Left ventricle myocardium inferior (tissue), 1 donor: ENCODE data around the gene HSPA1B. TPM values are rescaled to one million over a fixed set of nuclear protein-coding genes. Genes with fewer than 3 reads are reported as not detected.

Experiments
- DNase-seq: peaks from one replicate; pipeline ENCODE4 v3.0.0-alpha.2; 2020
- H3K27ac ChIP-seq: fragments of 200-600 bp; replicated peaks from 2 replicates; pipeline ENCODE4 v1.8.0; 2021
- H3K27me3 ChIP-seq: fragments of 200-600 bp; 2 replicates; pipeline ENCODE4 v1.8.0; 2021; ENCODE audit warnings: low read depth
- H3K36me3 ChIP-seq: fragments of 200-600 bp; 2 replicates; pipeline ENCODE4 v1.8.0; 2021
- H3K4me1 ChIP-seq: fragments of 200-600 bp; 2 replicates; pipeline ENCODE4 v1.8.0; 2021
- H3K4me3 ChIP-seq: fragments of 200-600 bp; 2 replicates; pipeline ENCODE4 v1.8.0; 2021; ENCODE audit warnings: mild to moderate bottlenecking, moderate library complexity
- H3K9me3 ChIP-seq: fragments of 200-600 bp; replicated peaks from 2 replicates; pipeline ENCODE4 v1.8.0; 2021
- CTCF ChIP-seq: fragments of 200-600 bp; IDR thresholded peaks from 2 replicates; pipeline ENCODE4 v1.8.0; 2021; ENCODE audit warnings: antibody characterized with exemption, mild to moderate bottlenecking, borderline replicate concordance
- intact Hi-C: fragments of 100-400 bp; cut with micrococcal nuclease; formaldehyde crosslinking; loops from one replicate; pipeline ENCODE4 v1.11.0; 2022
- total RNA-seq: library from RNA; stranded (reverse); fragmentation: NEBNext Ultra II Directional; extraction: Animal tissue kit (Norgen Biotek cat#: 25700); gene quantifications from one replicate; pipeline ENCODE4 v1.2.1, GENCODE V29; 2021
- donor health status: DM: no; HTN: yes; CAD: no; lungs with severe emphysema.

HSPA1B gene
- total RNA-seq, 1 donor from 2014 or later = 184 TPM

DNA sequence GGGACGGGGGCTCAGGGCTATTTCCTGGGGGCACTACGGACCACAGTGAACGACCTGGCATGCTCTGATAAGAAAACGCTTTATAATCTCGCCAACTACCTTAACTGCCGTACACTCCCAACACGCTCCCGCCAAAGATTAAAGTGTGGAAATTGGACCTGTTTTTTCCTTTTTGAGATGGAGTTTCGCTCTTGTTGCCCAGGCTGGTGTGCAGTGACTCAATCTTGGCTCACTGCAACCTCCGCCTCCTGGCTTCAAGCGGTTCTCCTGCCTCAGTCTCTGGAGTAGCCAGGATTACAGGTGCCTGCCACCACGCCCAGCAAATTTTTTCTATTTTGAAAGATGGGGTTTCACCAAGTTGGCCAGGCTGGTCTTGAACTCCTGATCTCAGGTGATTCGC is 51.6 kb downstream of the HSPA1B start:
- TF ChIP-seq CTCF = no peak
- Histone ChIP-seq H3K4me1 (no peaks in the 10 kb centered on the region), H3K9me3 (no peaks in the 10 kb centered on the region), H3K27me3 (no peaks in the 10 kb centered on the region), H3K4me3 (no peak overlapping the region), H3K27ac (no peak overlapping the region), H3K36me3 (peaks cover 43% of the 10 kb centered on the region)
- intact Hi-C loops = no loop called here
- no peak for DNase-seq

Other genes starting within 250 kb of the HSPA1B start
- gene LTB, start 245.3 kb upstream of the HSPA1B start, total RNA-seq = 0.25 TPM
- 6.5 TPM for gene LST1, start 241.5 kb upstream of the HSPA1B start, total RNA-seq
- gene NCR3, start 234.7 kb upstream of the HSPA1B start, total RNA-seq = not detected
- 15.2 TPM for gene AIF1, start 212.5 kb upstream of the HSPA1B start, total RNA-seq
- 82.4 TPM for gene PRRC2A, start 207.0 kb upstream of the HSPA1B start, total RNA-seq
- gene BAG6, start 175.1 kb upstream of the HSPA1B start, total RNA-seq = 260 TPM
- 2.4 TPM for gene APOM, start 171.8 kb upstream of the HSPA1B start, total RNA-seq
- 16.9 TPM for gene C6orf47, start 167.0 kb upstream of the HSPA1B start, total RNA-seq
- gene GPANK1, start 162.7 kb upstream of the HSPA1B start, total RNA-seq = 19.2 TPM
- 105 TPM for gene CSNK2B, start 161.7 kb upstream of the HSPA1B start, total RNA-seq
- 4.4 TPM for gene LY6G5B, start 157.8 kb upstream of the HSPA1B start, total RNA-seq
- 1.5 TPM for gene LY6G5C, start 146.7 kb upstream of the HSPA1B start, total RNA-seq
- gene ABHD16A, start 124.4 kb upstream of the HSPA1B start, total RNA-seq = 29.6 TPM
- not detected for gene LY6G6F, start 120.9 kb upstream of the HSPA1B start, total RNA-seq
- gene LY6G6D, start 112.4 kb upstream of the HSPA1B start, total RNA-seq = not detected
- gene LY6G6C, start 106.0 kb upstream of the HSPA1B start, total RNA-seq = not detected
- gene MPIG6B, start 104.4 kb upstream of the HSPA1B start, total RNA-seq = 0.19 TPM
- gene DDAH2, start 98.4 kb upstream of the HSPA1B start, total RNA-seq = 36.1 TPM
- gene CLIC1, start 91.2 kb upstream of the HSPA1B start, total RNA-seq = 78.0 TPM
- 1.3 TPM for gene MSH5, start 87.7 kb upstream of the HSPA1B start, total RNA-seq
- not detected for gene SAPCD1, start 65.1 kb upstream of the HSPA1B start, total RNA-seq
- 14.7 TPM for gene VWA7, start 50.4 kb upstream of the HSPA1B start, total RNA-seq
- gene VARS1, start 32.0 kb upstream of the HSPA1B start, total RNA-seq = 20.0 TPM
- gene LSM2, start 20.8 kb upstream of the HSPA1B start, total RNA-seq = 19.4 TPM
- gene HSPA1L, start 12.5 kb upstream of the HSPA1B start, total RNA-seq = 2.2 TPM
- 271 TPM for gene HSPA1A, start 12.2 kb upstream of the HSPA1B start, total RNA-seq
- gene NEU1, start 35.1 kb downstream of the HSPA1B start, total RNA-seq = 26.0 TPM
- 0.08 TPM for gene SLC44A4, start 51.3 kb downstream of the HSPA1B start, total RNA-seq
- 15.6 TPM for gene EHMT2, start 70.0 kb downstream of the HSPA1B start, total RNA-seq
- 3.5 TPM for gene ZBTB12, start 74.3 kb downstream of the HSPA1B start, total RNA-seq
- gene C2, start 100.0 kb downstream of the HSPA1B start, total RNA-seq = 9.7 TPM
- 3.7 TPM for gene CFB, start 118.4 kb downstream of the HSPA1B start, total RNA-seq
- gene NELFE, start 131.2 kb downstream of the HSPA1B start, total RNA-seq = 39.3 TPM
- gene SKIC2, start 131.4 kb downstream of the HSPA1B start, total RNA-seq = 32.9 TPM
- 11.2 TPM for gene DXO, start 144.4 kb downstream of the HSPA1B start, total RNA-seq
- gene C4A, start 154.3 kb downstream of the HSPA1B start, total RNA-seq = 76.2 TPM
- gene C4B, start 187.1 kb downstream of the HSPA1B start, total RNA-seq = 72.9 TPM
- gene CYP21A2, start 210.7 kb downstream of the HSPA1B start, total RNA-seq = 0.41 TPM